NT2/D1 (cell line): ENCODE data around the gene HOXC10.
A peak's percentile ranks its signal among the peaks of the same experiment; 100 is the strongest.

Experiments
- DNase-seq: peaks from one replicate; pipeline ENCODE4 v3.0.0-alpha.2; 2011; ENCODE audit warnings: low read depth, low spot score
- H3K27me3 ChIP-seq: 2 replicates; pipeline ENCODE4 v1.6.0; 2011; ENCODE audit warnings: mild to moderate bottlenecking; ENCODE audit not compliant: insufficient read length, insufficient read depth
- H3K36me3 ChIP-seq: 2 replicates; pipeline ENCODE4 v1.6.1; 2011; ENCODE audit warnings: mild to moderate bottlenecking, low read length, mixed read lengths; ENCODE audit not compliant: insufficient read depth, insufficient read length
- H3K4me1 ChIP-seq: 2 replicates; pipeline ENCODE4 v1.5.1; 2011; ENCODE audit not compliant: insufficient read depth, insufficient read length
- H3K4me3 ChIP-seq: 2 replicates; pipeline ENCODE4 v1.5.1; 2011; ENCODE audit warnings: low read depth; ENCODE audit not compliant: insufficient read length
- H3K9ac ChIP-seq: 2 replicates; pipeline ENCODE4 v1.6.0; 2011; ENCODE audit warnings: low read depth; ENCODE audit not compliant: insufficient read length
- H3K9me3 ChIP-seq: 2 replicates; pipeline ENCODE4 v1.5.1; 2011; ENCODE audit warnings: mild to moderate bottlenecking, low read length; ENCODE audit not compliant: insufficient read depth
- SUZ12 ChIP-seq: IDR thresholded peaks from 2 replicates; pipeline ENCODE4 v1.6.1; 2011; ENCODE audit not compliant: insufficient read length, insufficient read depth; ENCODE audit errors: extremely low read depth
- YY1 ChIP-seq: IDR thresholded peaks from 2 replicates; pipeline ENCODE4 v1.6.1; 2011; ENCODE audit not compliant: insufficient read length, insufficient read depth
- ZNF274 ChIP-seq: IDR thresholded peaks from 2 replicates; pipeline ENCODE4 v1.6.1; 2011; ENCODE audit warnings: mild to moderate bottlenecking, low read depth, low read length

Gene HOXC10

DNA sequence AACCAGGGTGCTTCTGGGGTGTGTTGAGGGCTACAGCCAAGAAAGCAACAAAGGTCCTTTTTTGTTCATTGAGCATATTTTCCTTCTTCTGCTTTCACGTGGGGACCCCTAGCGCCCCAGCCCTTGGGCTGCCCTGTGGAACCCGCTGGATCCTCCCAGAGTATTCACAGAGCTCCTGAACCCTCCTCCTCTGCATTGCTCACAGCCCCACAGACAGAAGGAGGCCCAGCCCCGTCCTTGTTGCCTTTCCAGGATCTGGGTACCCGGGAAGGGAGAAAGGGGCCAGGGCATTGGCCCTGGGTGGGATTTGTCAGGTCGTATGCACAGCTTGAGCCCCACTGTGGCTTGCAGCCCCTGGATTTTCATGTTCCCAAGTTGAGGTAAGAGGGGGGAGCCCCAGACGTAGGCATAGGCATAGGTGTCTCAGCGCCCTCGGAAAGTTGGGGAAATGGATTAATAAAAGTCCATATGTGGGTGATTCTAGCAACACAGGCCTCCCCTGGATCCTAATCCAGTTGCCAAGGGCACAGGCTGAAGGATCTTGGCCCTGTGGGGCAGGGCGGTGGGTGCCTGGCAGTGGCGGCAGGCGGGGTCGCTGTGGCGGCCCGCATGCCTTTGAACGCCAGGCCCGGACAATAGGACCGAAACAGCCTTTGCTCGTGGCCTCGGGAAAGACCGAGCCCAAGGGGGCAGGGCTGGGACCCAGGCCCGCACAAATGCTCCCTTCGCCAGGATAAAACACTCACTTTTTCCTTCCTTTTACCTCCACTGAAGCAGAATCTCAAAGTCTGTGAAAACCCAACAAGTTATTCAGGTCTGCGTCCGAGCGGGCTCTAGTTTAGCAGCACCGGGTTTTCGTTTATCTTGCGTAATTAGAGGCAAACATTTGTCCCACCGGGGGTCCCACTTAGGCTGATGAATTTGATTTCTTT, 3.0 kb upstream of the HOXC10 start:
- H3K4me3 ChIP-seq: no peak overlapping the region
- DNase-seq: no peak
- H3K4me1 ChIP-seq: no peaks in the 10 kb centered on the region
- no peaks in the 10 kb centered on the region for H3K36me3 ChIP-seq
- peaks cover 96% of the 10 kb centered on the region for H3K27me3 ChIP-seq
- H3K9me3 ChIP-seq: peaks cover 11% of the 10 kb centered on the region; the same call in 1 of the 2 replicates
- no peak overlapping the region for H3K9ac ChIP-seq
- TF ChIP-seq YY1: no peak
- TF ChIP-seq SUZ12: peak; percentile 39
- no peak for TF ChIP-seq ZNF274

DNA sequence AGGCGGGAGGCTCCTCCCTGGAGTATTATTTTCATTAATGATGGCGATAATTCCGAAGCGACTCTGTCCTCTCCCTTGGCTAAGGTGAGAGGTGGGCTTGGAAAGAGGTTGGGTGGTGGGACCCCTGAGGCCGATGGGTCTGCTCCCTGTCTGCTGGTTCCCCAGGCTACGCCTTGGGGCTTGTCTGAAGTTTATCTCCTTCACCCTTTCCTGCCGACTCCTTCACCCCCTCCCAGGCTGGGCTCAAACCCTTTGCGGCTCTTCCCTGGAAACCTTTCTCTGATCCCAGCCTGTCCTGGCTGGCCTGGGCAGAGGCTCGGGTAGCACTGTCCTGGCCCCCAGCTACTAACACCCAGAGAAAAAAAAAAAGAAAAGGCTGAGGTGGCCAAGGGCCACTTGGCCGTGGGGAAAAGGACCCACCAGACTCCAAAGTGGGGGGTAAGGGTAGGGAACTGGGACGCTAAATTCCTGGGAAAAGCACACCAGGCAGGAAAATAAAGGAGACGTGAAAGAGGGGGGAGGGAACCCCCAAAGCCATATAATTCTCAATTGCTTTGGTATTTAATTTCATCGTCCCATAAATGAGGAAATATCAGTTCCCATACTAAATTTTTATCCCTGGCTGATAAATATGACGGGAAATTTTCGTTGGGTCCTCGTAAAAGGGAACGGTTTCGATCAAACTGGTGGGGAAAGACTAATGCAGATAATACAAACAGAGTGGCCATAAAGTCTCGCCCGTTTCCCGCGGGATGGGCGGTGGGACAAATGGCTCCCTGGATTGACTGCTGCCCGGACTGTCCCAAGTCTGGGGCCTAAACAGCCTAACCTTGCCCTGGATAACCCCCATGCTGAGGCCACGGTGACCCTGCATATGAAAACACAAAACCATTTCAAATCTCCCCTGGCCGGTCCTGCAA, 2.0 kb upstream of the HOXC10 start:
- no peak for TF ChIP-seq ZNF274
- TF ChIP-seq YY1: no peak
- TF ChIP-seq SUZ12: no peak
- H3K4me3 ChIP-seq: no peak overlapping the region
- H3K36me3 ChIP-seq: no peaks in the 10 kb centered on the region
- H3K4me1 ChIP-seq: no peaks in the 10 kb centered on the region
- no peak for DNase-seq
- H3K9me3 ChIP-seq: peaks cover 11% of the 10 kb centered on the region; the same call in 1 of the 2 replicates
- peaks cover 96% of the 10 kb centered on the region for H3K27me3 ChIP-seq
- H3K9ac ChIP-seq: no peak overlapping the region

DNA sequence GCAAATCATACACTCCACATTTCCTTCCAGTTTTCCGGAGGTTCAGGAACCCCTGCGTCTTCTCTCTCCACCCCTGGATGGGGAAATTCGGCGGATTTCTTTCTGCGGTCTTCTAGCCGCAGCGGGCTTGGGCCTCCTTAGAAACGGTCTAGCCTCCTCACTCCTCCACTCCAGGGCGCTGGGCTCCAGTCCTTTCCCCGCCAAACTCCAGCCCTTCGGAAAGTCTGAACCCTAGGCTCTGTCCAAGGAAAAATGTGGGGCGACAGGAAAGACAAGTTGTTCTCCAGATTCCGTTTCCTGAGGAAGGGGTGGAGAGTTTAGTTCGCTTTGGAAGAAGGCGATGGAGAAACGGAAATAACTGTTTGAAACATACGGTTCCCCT, 1.4 kb upstream of the HOXC10 start:
- Histone ChIP-seq H3K36me3 (no peaks in the 10 kb centered on the region), H3K27me3 (peaks cover 96% of the 10 kb centered on the region), H3K4me3 (no peak overlapping the region), H3K4me1 (no peaks in the 10 kb centered on the region), H3K9ac (no peak overlapping the region), H3K9me3 (peaks cover 11% of the 10 kb centered on the region; the same call in 1 of the 2 replicates)
- TF ChIP-seq ZNF274 (no peak), SUZ12 (no peak), YY1 (no peak)
- no peak for DNase-seq

DNA sequence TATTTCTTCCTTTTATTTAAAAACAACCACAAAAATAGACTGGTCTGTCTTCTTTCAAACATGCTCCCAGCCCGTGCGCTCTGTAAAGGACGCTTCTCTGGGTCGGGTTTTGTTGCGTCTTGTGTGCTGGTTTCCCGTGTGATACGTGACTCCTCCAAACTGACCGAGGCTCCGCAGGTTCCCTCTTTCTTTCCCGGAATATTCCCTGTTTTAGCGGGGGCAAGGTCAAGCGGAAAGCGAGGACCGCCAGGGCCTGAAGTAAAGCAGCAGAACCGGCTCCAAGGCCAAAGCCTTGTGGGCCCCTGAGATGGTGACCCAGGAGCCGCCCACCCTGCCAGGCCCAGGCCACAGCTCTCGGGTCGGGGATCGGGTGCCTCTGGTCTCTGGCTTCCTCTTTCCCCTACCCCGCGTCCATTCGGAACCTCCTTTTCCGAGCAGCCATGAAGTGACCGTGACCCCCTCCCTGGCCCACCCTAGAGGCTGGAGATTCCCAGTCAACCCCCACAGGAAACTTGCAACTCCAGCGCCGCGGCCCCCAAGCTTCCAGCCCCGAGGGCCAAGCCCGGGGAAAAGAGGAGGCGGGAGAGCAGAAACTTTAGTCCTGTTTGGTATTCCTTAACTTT, 885 bp upstream of the HOXC10 start:
- DNase-seq: no peak
- Histone ChIP-seq H3K27me3 (peaks cover 96% of the 10 kb centered on the region), H3K4me1 (no peaks in the 10 kb centered on the region), H3K9ac (no peak overlapping the region), H3K4me3 (no peak overlapping the region), H3K36me3 (no peaks in the 10 kb centered on the region), H3K9me3 (peaks cover 11% of the 10 kb centered on the region; the same call in 1 of the 2 replicates)
- TF ChIP-seq YY1: no peak
- no peak for TF ChIP-seq SUZ12
- TF ChIP-seq ZNF274: no peak

DNA sequence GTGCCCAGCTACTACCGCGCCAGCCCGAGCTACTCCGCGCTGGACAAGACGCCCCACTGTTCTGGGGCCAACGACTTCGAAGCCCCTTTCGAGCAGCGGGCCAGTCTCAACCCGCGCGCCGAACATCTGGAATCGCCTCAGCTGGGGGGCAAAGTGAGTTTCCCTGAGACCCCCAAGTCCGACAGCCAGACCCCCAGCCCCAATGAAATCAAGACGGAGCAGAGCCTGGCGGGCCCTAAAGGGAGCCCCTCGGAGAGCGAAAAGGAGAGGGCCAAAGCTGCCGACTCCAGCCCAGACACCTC, 697 bp downstream of the HOXC10 start:
- Histone ChIP-seq H3K36me3 (no peaks in the 10 kb centered on the region), H3K4me3 (no peak overlapping the region), H3K9ac (no peak overlapping the region), H3K4me1 (no peaks in the 10 kb centered on the region), H3K9me3 (peaks cover 11% of the 10 kb centered on the region; the same call in 1 of the 2 replicates), H3K27me3 (peaks cover 96% of the 10 kb centered on the region)
- no peak for TF ChIP-seq YY1
- peak; percentile 6 for TF ChIP-seq SUZ12
- TF ChIP-seq ZNF274: no peak
- DNase-seq: no peak

DNA sequence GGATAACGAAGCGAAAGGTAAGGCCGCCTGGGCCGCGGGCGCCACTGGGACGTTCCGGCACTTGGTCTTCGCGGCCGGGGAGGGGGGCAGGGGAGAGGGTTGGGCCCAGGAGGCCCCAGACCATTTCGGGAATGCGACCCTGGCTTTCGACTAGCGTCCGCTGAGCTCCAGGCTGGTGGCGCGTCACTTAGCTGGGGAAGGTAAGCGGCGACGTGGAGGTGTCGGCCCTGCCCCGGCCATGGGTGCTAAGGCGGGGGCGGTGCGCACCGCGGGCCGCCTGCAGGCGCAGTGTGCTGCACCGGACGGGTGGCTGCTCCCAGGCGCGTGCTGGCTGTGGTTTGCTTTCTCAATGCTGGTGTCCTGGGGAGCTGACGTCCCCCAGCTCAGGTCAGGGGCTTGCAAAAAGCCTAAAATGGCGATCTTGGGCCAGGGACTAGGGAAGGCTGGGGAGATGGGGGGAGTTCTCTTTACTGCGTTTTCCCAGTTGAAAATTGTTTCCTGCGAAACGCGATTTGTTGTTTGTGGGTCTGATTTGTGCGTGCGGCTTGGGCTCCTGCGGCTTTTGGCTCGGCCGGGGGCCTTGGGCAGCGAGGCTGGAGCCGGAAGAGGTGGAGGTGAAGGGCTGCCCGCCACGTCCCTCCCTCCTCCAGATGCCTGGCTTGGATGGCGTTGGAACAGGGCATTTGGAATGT, 1.2 kb downstream of the HOXC10 start:
- DNase-seq: no peak
- Histone ChIP-seq H3K9ac (no peak overlapping the region), H3K36me3 (no peaks in the 10 kb centered on the region), H3K4me1 (no peaks in the 10 kb centered on the region), H3K27me3 (peaks cover 96% of the 10 kb centered on the region), H3K4me3 (no peak overlapping the region), H3K9me3 (peaks cover 11% of the 10 kb centered on the region; the same call in 1 of the 2 replicates)
- TF ChIP-seq ZNF274 (no peak), YY1 (no peak), SUZ12 (no peak)
